Stimulated activated CD8-positive, alpha-beta memory T cell treated with anti-CD3 and anti-CD28 coated beads, Interleukin-12 subunit alpha, Interleukin-12 subunit beta, amount 100 ng/mL, for 24 hours (primary cell): ENCODE results near the gene SMG1.

ENCODE experiments used
- DNase-seq: peaks from one replicate; pipeline ENCODE4 v3.0.0-alpha.2; 2020; ENCODE audit errors: extremely low read depth

The SMG1 gene

DNA sequence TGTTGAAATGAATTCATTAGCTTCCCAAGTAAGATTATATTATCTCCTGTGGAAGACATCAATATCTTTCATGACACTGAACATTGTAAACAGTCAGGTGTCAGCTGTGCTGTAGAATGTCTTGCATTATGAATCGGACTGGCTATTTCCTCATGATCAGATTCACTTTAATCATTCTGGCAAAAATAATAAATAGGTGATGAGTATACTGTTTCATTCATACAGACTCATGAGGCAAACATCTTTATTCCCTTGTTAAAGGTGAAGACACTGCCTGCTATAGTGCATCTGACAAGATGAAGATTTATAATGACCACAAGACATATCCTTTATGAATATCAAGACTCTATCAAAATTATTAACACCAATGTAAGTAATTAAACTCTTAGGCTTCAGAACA, 73.6 kb downstream of the SMG1 start:
- DNase-seq = no peak

DNA sequence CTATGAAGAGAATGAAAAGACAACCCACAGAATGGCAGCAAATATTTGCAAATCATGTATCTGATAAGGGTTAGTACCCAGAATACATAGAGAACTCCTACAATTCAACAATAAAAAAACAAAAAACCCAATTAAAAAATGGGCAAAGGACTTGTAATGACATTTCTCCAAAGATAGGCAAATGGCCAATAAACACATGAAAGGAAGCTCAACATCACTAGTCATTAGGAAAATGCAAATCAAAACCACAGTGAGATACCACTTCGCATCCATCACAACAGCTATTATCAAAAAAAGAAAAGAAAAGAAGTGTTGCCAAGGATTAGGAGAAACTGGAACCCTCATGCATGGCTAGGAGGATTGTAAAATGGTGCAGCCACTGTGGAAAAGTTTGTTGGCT, 79.8 kb downstream of the SMG1 start:
- no peak for DNase-seq

DNA sequence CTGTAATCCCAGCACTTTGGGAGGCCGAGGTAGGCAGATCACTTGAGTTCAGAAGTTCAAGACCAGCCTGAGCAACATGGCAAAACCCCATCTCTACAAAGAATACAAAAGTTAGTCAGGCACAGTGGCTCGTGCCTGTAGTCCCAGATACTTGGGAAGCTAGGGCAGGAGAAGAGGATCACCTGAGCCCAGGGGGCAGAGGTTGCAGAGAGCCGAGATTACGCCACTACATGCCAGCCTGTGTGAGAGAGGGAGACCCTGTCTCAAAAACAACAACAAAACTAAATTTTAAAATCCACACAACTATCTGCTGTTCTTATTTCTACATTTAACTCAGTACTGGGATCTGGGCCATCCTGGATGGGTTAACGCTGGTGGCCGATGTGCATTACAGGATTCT, 83.6 kb downstream of the SMG1 start:
- no peak for DNase-seq

DNA sequence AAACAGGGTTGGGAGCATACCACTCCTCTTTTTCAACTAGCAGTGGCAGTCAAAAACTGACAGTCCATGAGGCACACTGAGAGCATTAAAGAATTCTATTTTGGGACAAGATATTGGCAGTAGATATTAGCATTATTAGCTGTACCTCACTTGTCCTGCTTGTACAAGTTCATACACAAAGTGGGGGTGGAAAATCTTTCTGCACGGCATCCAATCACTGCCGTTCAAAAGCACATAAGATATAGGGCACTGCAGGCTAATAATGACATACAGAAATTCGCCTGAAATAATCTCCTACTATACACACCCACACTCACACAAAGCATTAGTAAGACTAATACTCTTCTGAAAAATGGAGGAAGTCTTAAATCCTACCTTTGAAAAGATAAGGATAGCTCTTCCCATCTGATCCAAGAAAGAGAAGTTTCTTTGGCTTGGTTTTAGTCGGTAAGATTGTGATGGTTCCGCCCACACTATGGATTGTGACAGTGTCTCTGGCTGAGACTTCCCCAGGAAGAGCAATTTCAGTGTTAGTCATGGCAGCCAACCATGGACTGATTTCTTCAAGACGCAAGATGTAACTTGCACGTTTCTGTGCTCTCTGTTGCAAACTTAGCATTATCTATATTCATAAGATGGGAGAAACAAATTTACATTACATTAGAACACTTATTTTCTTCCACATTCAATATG, 84.2 kb downstream of the SMG1 start:
- no peak for DNase-seq

DNA sequence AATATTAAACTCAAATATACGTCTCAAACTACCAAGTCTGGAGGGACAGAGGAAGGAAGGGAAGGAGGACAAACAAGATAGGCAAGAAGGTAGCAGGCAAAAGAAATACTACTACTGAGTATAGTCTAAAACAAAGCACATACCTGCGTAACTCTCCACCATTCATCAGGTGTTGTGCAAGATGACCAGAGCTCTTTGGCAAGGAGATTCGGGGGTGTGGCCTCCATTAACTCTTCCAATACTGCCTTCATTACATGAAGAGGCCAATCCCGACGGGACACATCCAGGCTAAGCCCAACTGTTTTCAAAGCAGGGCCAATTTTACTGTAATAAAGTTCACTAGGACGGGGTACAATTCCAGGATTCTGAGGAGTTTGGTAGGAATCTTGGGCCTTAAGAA, 86.7 kb downstream of the SMG1 start:
- DNase-seq = no peak

DNA sequence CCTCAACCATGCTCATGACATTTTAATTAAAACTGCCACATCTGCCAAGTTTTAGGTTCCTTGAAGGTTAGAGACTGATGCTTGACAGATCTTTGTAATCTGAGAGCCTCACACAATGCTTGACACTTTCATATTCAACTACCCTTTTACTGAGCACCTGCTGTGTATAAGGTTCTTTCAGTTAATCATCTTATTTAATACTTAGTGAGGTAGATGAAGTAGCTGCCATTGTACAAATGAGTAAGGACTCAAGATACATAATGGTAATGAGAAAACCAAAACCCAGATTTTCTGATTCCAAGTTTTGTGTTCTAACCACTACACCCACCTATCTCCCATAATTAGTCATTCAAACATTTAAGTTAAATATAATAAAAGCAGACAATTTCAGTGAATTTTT, 89.5 kb downstream of the SMG1 start:
- no peak for DNase-seq

DNA sequence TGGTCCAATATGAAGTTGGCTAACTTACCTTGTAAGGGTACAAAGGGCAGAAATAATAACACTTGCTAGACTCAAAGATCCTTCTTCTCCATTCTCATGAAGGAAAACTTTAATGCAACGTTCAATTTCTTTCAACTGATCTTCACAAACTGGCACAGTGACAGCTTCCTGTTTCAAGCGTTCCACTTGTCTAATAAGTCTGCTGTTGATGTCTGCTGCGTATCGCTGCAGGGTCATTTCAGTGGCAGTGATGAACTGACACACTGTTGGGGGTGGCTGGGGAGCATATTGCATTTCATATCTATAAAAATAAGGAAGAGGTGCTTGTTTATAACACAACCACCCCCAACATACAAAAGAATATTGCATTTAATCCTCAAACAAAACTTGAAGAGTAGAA, 91.3 kb downstream of the SMG1 start:
- no peak for DNase-seq

DNA sequence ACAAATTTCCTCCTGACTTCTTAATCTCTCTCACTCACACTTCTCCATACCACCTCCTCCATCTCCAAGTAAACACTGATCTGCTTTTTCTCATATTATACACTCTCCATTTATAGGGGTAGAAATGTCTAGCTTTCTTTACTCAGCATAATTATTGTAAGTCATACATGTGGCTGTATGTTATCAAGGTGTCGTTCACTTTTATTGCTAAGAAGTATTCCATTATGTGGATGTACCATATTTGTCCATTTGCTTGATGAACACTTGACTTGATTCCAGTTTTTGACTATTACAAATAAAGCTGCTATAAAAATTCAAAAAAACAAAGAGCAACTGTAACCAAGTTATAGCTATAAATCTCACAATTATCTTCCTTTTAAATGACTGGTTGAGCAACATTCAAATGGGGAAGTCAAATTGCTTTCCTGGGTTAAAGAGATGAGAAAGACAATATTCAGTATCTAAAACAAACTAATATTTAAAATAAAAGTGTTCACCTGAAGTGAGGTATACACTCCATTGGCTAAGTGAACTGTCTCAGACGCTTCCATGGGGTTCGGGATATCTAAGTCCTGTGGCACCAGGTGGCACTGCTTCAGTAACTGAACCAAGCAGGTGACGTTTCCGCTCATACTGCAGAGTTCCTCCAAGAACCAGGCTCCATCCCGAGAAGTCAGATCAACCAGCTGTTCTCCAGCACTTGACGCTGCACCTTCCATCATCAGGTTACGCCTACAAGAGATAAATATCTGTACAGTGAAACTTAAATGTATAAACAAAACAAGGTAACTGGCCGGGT, 92.3 kb downstream of the SMG1 start:
- DNase-seq = no peak

DNA sequence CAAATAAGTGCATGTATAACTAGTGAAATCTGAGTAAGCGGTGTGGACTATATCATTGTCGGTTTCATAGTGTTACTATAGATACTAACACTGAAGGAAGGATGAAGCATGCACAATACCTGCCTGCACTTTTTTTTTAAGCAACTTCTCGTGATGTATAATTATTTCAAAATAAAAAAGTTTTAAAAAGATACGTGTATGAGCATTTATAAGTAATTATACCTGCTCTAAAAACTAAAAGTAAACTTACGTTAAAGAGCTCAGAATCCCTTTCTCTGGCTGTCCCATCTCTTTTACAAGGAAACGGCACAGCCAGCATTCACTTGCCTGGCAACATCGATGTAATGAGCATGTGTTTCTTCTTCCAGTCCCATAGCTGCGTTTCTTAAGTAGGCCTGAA, 93.6 kb downstream of the SMG1 start:
- DNase-seq = no peak

DNA sequence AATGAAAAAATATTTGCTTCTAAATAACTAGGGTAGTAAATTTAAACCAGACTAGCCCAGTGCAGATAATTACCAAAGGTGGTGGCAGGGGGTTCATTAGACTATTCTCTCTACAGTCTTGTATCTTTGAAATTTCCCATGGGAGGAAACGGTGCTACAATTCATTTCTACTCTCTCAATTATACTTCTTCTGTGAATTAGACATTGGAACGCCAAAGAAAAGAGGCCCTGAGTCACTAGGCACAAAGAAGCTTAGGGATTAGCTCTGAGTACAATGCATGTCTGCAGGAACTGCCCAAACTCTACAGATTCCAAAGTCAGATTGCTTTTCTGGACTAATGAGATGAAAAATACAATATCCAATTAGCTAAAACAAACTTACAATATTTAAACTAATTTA, 94.2 kb downstream of the SMG1 start:
- no peak for DNase-seq

DNA sequence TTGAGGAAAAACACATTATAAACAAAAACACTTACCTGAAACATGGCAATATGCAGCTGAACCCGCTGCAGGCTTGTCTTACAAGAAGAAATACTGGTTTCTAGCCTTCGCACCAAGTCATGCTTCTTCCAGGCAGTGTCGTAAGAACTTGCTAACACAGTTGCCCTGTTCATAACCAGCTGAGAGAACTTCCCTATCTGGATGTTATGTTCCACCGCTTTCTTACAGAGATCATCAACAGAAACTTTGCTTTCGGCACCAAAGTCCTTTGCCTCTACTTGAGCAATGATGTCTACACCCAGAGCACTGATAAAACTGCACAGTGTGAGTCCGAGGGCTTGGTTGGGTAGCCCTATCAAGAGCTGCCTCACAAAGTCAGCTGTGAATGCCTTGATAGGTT, 97.0 kb downstream of the SMG1 start:
- no peak for DNase-seq

DNA sequence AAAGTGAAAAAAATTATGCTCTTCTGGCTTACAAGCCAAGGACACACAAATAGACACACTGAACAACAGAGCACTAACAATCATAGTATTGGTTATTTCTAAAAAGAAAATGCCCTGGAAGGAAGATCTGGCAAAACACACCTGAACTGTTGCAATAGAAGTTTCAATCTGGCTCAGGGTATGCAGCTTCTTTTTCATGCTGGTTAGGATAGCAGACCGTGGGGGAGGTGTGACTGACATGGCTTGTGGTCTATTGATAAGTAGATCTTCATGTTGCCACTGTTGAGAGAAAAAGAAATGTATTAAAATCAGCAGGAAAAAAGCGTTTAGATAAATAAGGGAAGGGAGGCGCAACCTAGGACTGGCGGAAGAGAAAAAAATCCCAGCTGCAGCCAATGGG, 98.3 kb downstream of the SMG1 start:
- DNase-seq = no peak

DNA sequence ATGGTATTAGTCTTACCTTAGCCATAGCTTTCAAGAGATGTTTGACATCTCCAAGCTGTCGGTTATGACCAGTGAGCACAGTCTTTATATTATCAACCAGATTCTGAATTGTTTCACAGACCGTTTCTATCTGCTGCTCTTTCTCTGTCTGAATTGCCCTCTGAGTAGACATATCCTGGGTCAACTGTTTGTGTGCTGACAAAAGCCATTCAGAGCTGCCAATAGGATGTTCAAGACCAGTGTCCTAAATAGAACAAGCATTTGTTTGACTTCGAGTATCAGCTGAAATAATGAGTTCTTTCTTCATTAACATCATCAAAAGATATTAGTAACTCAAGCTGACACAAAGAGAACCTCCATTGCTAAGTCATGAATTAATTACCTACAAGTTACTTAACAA, 109.9 kb downstream of the SMG1 start:
- no peak for DNase-seq

DNA sequence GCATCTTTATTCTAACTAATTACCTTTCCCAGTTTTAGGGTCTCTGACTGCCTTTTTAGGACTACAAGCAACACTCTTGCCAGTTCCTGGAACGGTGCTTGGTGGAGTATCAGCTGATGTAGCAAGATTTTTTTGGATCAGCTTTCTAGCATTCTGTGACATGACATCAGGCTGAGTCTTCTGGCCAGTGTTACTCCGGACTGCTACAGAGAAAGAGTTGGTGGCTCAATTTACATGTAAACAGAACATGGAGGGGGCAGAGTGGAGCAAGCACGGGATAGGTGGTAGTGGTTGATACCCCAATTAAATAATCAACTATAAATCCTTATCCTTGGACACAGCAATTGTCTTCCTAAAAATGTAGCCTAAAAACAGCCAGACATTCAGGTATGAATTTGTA, 114.3 kb downstream of the SMG1 start:
- DNase-seq = no peak

DNA sequence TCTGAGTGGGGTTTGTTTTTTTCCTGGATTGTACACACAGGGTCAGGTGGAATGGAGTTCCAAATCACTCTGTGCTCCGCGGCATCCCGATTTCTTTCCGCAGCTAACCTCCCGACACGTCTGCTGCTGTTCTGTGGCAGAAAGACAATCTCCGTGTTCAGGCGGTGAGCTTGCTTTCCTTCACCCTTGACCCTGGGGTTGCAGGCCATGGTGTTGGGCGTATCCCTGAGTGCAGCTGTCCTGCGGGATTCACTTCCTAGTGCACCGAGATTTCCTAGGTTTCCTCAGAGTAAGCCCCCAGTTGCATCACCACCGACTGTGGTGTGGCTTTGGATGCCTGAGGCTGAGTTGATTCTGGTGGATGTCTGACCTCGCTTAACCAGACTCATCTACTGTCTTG, 117.0 kb downstream of the SMG1 start:
- no peak for DNase-seq

DNA sequence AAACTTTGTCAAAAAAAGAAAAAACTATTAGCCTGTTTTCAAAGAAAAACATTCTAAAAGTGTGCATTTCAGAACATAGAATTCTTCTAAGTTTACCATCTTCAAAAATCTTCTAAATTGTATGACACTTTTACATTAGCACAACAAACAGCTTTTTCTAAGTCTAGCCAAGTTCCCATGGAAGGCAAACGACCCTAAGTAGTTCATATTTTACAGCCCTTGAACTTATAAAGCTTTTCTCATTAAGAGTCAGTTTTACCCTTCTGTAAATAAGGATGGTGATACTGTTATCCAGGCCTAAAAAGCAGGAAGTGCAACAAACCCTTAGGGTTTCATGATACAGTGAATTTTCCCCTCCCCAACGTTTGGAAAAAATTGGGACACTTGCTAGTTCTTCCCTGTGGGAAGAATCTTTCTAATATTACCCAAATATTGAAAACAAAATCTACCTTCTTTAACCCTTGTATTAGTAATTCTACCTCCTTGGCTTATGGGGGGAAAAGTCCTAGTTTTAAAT, 120.9 kb downstream of the SMG1 start:
- no peak for DNase-seq

DNA sequence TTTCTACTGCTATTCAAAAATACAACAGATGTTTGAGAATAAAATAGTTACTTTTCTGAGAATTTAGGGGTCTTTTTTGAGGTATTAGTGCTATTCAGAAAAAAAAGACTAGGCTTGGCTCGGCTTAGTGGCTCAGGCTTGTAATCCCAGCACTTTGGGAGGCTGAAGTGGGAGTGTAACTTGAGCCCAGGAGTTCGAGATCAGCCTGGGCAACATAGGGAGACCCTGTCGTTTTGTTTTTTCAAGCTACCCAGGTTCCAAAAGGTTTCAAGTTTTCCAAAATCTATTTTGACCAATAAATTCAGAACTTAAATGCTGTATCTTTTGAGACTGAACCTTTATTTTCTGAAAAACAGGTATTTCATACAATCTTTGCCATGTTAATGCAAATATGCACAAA, 121.7 kb downstream of the SMG1 start:
- no peak for DNase-seq

DNA sequence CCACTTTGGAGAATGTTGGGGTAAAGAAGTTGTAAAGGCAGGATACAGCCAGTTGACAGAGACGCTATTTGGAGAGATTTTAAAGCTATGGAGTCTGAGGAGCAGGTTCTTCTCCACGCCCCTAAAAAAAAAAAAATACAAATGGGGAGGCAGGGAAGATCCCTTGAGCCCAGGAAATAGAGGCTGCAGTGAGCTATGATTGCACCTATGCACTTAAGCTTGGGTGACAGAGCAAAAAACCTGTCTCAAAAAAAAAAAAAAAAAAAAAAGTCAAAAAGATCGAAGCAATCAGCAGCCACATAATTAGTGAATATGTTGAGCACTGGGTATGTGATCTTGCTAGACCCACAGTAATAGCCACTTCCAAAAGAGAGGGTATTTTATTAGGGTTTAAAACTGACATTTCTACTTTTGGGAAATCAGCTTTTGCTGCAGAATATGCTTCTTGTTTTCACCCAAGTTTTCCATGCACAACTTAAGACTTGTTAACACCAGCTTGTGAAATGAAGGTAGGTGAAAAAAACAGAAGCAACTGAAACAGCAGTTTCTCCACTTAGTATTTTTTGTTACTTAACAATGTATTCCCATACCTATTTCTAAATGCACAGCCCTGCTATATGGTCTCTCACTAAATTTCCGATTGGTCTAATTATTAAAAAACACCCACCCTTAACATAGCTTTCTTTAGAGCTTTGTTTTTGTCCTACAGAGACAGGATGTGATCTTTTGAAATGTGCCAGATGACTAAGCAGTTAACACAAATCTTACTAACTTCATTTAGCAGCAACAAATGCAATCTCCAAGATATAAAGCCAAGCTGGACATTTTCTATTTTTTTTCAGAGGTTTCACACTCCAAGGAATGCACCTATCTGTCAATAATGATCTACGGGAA, 122.4 kb downstream of the SMG1 start:
- DNase-seq = no peak

DNA sequence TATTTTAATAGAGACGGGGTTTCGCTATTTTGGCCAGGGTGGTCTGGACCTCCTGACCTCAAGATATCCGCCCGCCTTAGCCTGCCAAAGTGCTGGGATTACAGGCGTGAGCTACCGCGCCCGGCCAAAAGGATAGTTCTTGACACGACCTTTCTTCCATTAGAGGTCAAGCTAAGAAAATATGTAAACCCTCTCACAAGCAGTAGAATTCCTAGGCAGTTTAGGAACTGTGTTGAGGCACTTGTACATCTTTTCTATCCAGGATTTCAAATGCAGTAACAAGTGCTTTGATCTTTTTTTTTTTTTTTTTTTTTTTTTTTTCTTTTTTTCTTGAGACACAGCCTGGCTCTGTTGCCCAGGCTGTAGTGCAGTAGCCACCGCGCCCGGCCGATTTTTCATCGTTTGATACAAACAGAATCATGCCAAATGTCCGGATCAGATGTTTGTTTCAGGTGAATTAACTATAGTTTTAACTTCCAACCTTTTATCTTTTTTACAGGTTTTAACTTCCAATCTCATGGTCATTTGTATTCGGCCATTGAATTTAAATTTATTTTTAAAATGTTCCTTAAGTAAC, 123.4 kb downstream of the SMG1 start:
- no peak for DNase-seq

DNA sequence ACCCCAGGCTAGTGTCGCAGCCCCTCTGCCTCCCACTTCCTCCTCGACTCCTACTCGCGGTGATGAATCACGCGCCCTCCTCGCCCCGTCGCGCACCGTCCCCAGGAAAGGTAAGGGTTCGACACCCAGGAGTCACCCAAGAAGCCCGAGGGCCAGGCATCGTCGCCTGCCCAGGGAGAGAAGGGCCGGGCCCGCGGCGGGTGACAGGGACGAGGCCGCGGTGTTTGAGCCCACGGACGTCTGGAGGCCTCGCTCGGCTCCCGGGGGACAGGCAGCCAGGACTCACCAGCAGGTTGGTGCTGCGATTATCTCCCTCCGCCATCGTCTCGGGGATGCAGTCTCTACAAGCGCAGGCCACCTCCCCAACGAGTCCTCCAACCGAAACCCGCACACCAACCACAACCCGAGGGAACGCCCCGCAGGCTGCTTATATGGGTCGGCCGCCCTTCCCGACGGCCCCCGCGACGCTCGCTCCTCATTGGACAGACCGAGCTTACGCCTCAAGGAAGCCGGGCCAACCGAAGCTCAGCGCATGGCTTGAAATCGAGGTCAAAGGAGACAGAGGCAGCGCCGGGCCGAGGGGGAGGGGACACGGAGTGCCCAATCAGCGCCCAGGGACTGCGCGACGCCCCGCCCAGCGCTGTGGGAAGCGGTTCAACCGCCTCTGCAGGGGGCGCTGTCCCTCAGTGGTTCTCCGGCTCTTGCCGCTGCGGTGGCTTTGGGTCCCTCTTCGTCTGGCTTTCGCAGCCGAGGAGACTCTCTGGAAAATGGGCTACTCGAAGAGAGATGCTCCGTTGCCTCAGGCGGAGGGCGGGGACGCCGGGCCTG, 124.8 kb downstream of the SMG1 start, which contains the start of gene ARL6IP1:
Gene ARL6IP1, minus strand, starts transcription at position 405 of the 828 bp plus-strand sequence. Its CDS starts 83 bp downstream, at position 322.
- DNase-seq = peak; percentile 97

DNA sequence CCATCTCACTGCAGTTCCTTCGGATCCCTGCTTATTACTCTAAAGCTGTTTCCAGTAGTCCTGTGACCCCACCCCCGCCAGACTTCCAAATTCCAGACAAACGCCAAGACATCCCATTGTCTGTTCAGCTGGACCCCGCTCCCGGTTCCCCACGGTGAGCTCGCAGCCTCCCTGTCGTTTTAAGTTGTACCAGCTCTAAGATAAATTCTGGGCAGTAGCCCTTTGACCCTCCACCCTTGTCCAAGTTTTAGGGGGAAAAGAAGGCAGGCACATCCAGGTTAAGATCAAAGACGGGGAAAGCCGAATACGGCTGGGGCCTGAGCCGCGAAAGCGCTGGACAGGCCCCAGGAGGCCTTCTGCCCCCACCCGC, 125.4 kb downstream of the SMG1 start:
- no peak for DNase-seq
